Suprapubic skin (tissue), 4 donors: ENCODE data around the gene CFAP107. TPM values are rescaled to one million over a fixed set of nuclear protein-coding genes. Genes with fewer than 3 reads are reported as not detected.
"Not testable (repeated sequence)": the region's sequence is repeated elsewhere in the genome, so short reads cannot be mapped to it uniquely, and the experiment has no call there.

Experiments used
- DNase-seq, 2 donors: peaks; one replicate each; pipeline ENCODE4 v3.0.0-alpha.2; 2019; ENCODE audit warnings: low spot score in 2 of 2
- H3K27ac ChIP-seq: fragments of 200-600 bp; sonication (generic); one replicate; pipeline ENCODE4 v1.5.1; 2019
- H3K27me3 ChIP-seq: fragments of 200-600 bp; sonication (generic); one replicate; pipeline ENCODE4 v1.5.1; 2019
- H3K36me3 ChIP-seq: fragments of 200-600 bp; sonication (generic); one replicate; pipeline ENCODE4 v1.5.1; 2019
- H3K4me1 ChIP-seq: fragments of 200-600 bp; sonication (generic); one replicate; pipeline ENCODE4 v1.5.1; 2019
- H3K4me3 ChIP-seq: fragments of 200-600 bp; sonication (generic); one replicate; pipeline ENCODE4 v1.5.1; 2019; ENCODE audit warnings: mild to moderate bottlenecking
- H3K9me3 ChIP-seq: fragments of 200-600 bp; sonication (generic); one replicate; pipeline ENCODE4 v1.5.1; 2019
- CTCF ChIP-seq, 2 donors: fragments of 200-600 bp in 1 of 2; fragments of 450-650 bp in 1 of 2; sonication (generic) in 1 of 2; IDR thresholded peaks; one replicate each; pipeline ENCODE4 v1.5.1; 2016 to 2019; ENCODE audit warnings: antibody characterized with exemption in 2 of 2, mild to moderate bottlenecking in 1 of 2, moderate library complexity in 1 of 2
- EP300 ChIP-seq: sonication (generic); formaldehyde crosslinking; IDR thresholded peaks from one replicate; pipeline ENCODE4 v1.6.1; 2017; ENCODE audit warnings: antibody characterized with exemption
- POLR2A ChIP-seq, 2 donors: fragments of 450-650 bp; IDR thresholded peaks; one replicate each; pipeline ENCODE4 v1.6.1; 2017; ENCODE audit warnings: antibody characterized with exemption in 2 of 2, mild to moderate bottlenecking in 2 of 2, moderate library complexity in 2 of 2
- POLR2AphosphoS5 ChIP-seq, 3 donors: sonication (generic); formaldehyde crosslinking; IDR thresholded peaks; one replicate each; pipeline ENCODE4 v1.6.1; 2017; ENCODE audit warnings: antibody characterized with exemption in 3 of 3
- WGBS: methylation state at CpG from one replicate; pipeline ENCODE4 v1.1.5; 2018; 5-methylcytosine and 5-hydroxymethylcytosine counted together
- total RNA-seq, 4 donors: library from RNA; depleted of rRNA; stranded (reverse); fragments of >200 nt; gene quantifications; one replicate each; pipeline ENCODE4 v1.1.0, GENCODE V29; 2016

The CFAP107 gene
- total RNA-seq, 4 donors from 2014 or later: 1.2 TPM; not detected in 3

DNA sequence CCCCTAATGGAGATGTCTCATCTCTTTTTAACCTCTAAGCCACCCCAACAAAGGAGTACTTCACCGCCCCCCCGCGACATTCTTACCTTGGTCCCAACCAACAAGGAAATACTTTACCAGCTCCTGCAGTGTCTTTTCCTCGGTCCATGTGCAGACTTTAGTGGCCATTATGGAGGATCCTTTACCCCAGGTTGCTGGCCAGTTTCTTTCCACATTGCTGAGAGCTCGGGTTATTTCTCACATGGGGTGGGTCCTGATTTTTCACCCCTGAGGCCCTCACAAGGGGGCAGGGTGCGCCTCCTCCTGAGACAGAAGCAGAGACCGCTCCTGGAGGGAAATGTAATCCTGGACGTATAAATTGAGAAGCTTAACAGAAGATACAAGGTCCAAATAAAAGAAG lies 33.1 kb upstream of the CFAP107 start:
- no peaks in the 10 kb centered on the region for H3K4me1 ChIP-seq
- 91% methylated on average over 8 of the region's 8 CpGs for WGBS
- no peaks in the 10 kb centered on the region for H3K9me3 ChIP-seq
- no peak for TF ChIP-seq POLR2AphosphoS5 (IDR thresholded peaks at IDR 0.05)
- no peak for TF ChIP-seq POLR2A (IDR thresholded peaks at IDR 0.05)
- TF ChIP-seq CTCF (IDR thresholded peaks at IDR 0.05): no peak
- no peak overlapping the region for H3K27ac ChIP-seq
- H3K36me3 ChIP-seq: no peaks in the 10 kb centered on the region
- DNase-seq: no peak
- no peaks in the 10 kb centered on the region for H3K27me3 ChIP-seq
- H3K4me3 ChIP-seq: no peak overlapping the region

GRCh38 chr1:12713651-12714050 lies 32.3 kb upstream of the CFAP107 start:
- not testable (repeated sequence) for H3K9me3 ChIP-seq, H3K36me3 ChIP-seq, H3K4me3 ChIP-seq, H3K27me3 ChIP-seq, H3K4me1 ChIP-seq, H3K27ac ChIP-seq, DNase-seq
- WGBS: 86% methylated on average over 5 of the region's 5 CpGs

DNA sequence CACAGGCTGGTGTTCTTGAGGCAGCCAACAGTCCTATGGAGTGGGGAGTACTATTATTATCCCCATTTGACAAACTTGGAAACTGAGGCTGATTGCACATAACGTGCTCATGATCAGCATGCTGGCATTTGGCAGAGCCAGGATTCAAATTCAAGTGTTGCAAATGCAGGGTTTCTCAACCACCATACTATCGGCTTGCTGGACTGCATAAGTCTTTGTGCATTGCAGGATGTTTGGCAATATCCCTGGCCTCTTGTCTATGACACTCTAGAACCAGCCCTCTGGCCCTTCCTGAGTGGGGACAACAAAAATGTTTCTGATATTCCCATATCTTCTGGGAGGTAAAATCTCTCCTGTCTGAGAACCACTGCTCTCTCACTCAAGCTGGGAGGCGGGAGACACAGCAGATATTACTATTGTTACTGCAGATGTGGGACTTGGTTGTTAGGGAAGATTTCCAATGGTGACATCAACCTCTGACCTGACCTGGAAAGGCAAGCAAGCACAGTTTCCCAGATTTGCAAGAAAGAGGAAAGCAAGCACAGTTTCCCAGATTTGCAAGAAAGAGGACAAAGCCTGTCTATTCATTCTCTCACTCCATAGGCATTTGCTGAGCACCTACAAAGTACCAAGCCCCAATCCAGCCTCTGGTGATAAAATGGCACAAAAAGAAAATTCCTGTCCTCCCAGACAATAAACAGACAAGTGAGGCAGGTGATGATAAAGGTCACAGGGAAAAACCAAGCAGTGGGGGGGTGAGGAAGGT lies 31.1 kb upstream of the CFAP107 start:
- DNase-seq: no peak
- Histone ChIP-seq H3K27me3 (no peaks in the 10 kb centered on the region), H3K9me3 (no peaks in the 10 kb centered on the region), H3K36me3 (no peaks in the 10 kb centered on the region), H3K27ac (no peak overlapping the region), H3K4me1 (no peaks in the 10 kb centered on the region), H3K4me3 (no peak overlapping the region)
- 73% methylated on average over 3 of the region's 3 CpGs for WGBS
- no peak for TF ChIP-seq EP300

GRCh38 chr1:12715896-12716437 lies 30.0 kb upstream of the CFAP107 start, which contains the start of gene AADACL3:
Gene AADACL3 (plus strand): TSS chr1:12716110. CDS start chr1:12716177, 67 bp downstream.
- Histone ChIP-seq H3K4me1 (no peaks in the 10 kb centered on the region), H3K27ac (no peak within 1 kb of the TSS), H3K36me3 (no peaks in the 10 kb centered on the region), H3K27me3 (peaks cover 3% of the 10 kb centered on the region), H3K9me3 (no peaks in the 10 kb centered on the region), H3K4me3 (no peak within 1 kb of the TSS)
- TF ChIP-seq EP300 (no peak), POLR2AphosphoS5 (IDR thresholded peaks at IDR 0.05) (no peak), POLR2A (IDR thresholded peaks at IDR 0.05) (no peak), CTCF (IDR thresholded peaks at IDR 0.05) (no peak)
- no peak for DNase-seq
- 81% methylated on average over 3 of the region's 8 CpGs for WGBS

DNA sequence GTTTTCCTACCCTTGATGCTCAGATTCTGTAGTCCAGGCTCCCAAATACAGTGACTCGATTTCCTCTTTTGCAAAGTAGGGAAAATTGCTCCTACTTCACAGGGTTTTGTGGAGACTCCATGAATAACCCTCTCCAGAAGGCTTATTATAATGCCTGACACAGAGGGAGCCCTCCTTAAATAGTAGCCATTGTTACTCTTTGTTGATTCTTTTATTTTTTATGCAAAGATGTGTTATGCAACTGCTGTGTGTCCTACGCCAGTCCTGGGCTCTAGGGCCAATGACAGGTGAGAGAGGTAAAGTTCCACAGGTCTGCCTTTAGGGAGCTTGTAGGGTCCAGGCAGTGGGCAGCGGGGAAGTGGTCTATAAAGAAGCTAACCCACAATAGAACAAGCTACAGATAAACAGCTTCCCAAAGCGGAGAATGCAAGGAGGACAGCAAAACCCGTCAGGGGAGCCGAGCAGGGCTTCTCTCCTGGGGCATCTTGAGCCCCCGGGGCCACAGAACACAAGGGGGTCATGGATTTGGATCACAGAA lies 28.6 kb upstream of the CFAP107 start:
- Histone ChIP-seq H3K9me3 (no peaks in the 10 kb centered on the region), H3K27ac (no peak overlapping the region), H3K36me3 (no peaks in the 10 kb centered on the region), H3K4me1 (no peaks in the 10 kb centered on the region), H3K4me3 (no peak overlapping the region), H3K27me3 (peaks cover 9% of the 10 kb centered on the region)
- WGBS: 78% methylated on average over 7 of the region's 7 CpGs
- TF ChIP-seq POLR2AphosphoS5 (IDR thresholded peaks at IDR 0.05): no peak
- TF ChIP-seq POLR2A (IDR thresholded peaks at IDR 0.05): no peak
- no peak for TF ChIP-seq EP300
- no peak for DNase-seq

DNA sequence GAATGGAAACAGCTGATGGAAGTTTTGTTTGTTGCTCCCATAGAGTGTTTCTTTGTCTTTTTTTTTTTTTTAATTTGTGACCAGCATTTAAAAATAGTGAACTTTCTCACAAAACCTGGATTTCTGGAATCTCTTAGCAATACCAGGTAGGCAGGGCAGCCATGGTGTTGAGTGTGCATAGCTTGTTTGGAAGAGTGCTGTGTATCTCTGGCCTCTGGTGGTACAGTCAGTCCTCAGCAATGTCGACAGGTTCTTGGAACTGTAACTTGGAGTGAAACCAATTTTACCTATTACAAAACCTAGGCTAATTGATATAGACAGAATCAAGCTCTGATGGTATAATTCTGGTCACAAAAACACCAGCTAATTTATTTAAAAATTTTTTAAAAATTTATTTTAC lies 23.4 kb upstream of the CFAP107 start:
- Histone ChIP-seq H3K36me3 (no peaks in the 10 kb centered on the region), H3K27ac (no peak overlapping the region), H3K27me3 (peaks cover 15% of the 10 kb centered on the region), H3K4me3 (no peak overlapping the region), H3K9me3 (no peaks in the 10 kb centered on the region), H3K4me1 (no peaks in the 10 kb centered on the region)
- no peak for DNase-seq
- WGBS: 70% methylated on average over 1 of the region's 1 CpG
- no peak for TF ChIP-seq EP300
- TF ChIP-seq POLR2AphosphoS5 (IDR thresholded peaks at IDR 0.05): no peak
- no peak for TF ChIP-seq CTCF (IDR thresholded peaks at IDR 0.05)
- TF ChIP-seq POLR2A (IDR thresholded peaks at IDR 0.05): no peak
